Measurements from ENCODE around the gene NPR3.

The NPR3 gene

GRCh38 chr5:32710550-32711361 lies at the start of gene NPR3:
Gene NPR3, plus strand, starts transcription at chr5:32711321. Its CDS starts 456 bp downstream, at chr5:32711777.
- DNase-seq (ENCODE audit: low spot score): no peak

- DNase-seq (ENCODE audit: low spot score): no peak
Observed at GRCh38 chr5:32664523-32664922, 46.6 kb upstream of the NPR3 start.

- no peak for DNase-seq (ENCODE audit: low spot score)
Observed at GRCh38 chr5:32668552-32668951, 42.6 kb upstream of the NPR3 start.

GRCh38 chr5:32673272-32673671 lies 37.8 kb upstream of the NPR3 start:
- no peak for DNase-seq (ENCODE audit: low spot score)

- DNase-seq (ENCODE audit: low spot score): no peak
Observed at GRCh38 chr5:32677023-32677422, 34.1 kb upstream of the NPR3 start.

- no peak for DNase-seq (ENCODE audit: low spot score)
Observed at GRCh38 chr5:32678472-32678871, 32.6 kb upstream of the NPR3 start.

- DNase-seq (ENCODE audit: low spot score): no peak
Observed at GRCh38 chr5:32679218-32679617, 31.9 kb upstream of the NPR3 start.

- no peak for DNase-seq (ENCODE audit: low spot score)
Observed at GRCh38 chr5:32680183-32680582, 30.9 kb upstream of the NPR3 start.

GRCh38 chr5:32683125-32683524 lies 28.0 kb upstream of the NPR3 start:
- DNase-seq (ENCODE audit: low spot score): no peak

- no peak for DNase-seq (ENCODE audit: low spot score)
Observed at GRCh38 chr5:32684260-32684659, 26.9 kb upstream of the NPR3 start.

GRCh38 chr5:32686799-32687498 lies 24.2 kb upstream of the NPR3 start:
- DNase-seq (ENCODE audit: low spot score): no peak

GRCh38 chr5:32687499-32687831 lies 23.7 kb upstream of the NPR3 start:
- no peak for DNase-seq (ENCODE audit: low spot score)

- no peak for DNase-seq (ENCODE audit: low spot score)
Observed at GRCh38 chr5:32690153-32690552, 21.0 kb upstream of the NPR3 start.

- DNase-seq (ENCODE audit: low spot score): no peak
Observed at GRCh38 chr5:32690666-32691065, 20.5 kb upstream of the NPR3 start.

GRCh38 chr5:32692036-32692746 lies 18.9 kb upstream of the NPR3 start:
- no peak for DNase-seq (ENCODE audit: low spot score)

GRCh38 chr5:32703957-32704356 lies 7.2 kb upstream of the NPR3 start:
- DNase-seq (ENCODE audit: low spot score): no peak

GRCh38 chr5:32707418-32707997 lies 3.6 kb upstream of the NPR3 start:
- DNase-seq (ENCODE audit: low spot score): no peak

GRCh38 chr5:32708949-32709348 lies 2.2 kb upstream of the NPR3 start:
- DNase-seq (ENCODE audit: low spot score): no peak

GRCh38 chr5:32709750-32710549 lies 1.2 kb upstream of the NPR3 start:
- DNase-seq (ENCODE audit: low spot score): peak; percentile 66

- DNase-seq (ENCODE audit: low spot score): no peak
Observed at GRCh38 chr5:32711362-32711680, 200 bp downstream of the NPR3 start.

GRCh38 chr5:32711681-32712480 lies 760 bp downstream of the NPR3 start:
- DNase-seq (ENCODE audit: low spot score): no peak
